Measurements from ENCODE around the gene GNG2.

- no peak for TF ChIP-seq CTCF (IDR thresholded peaks at IDR 0.05; ENCODE audit: poor library complexity)
- no peak for TF ChIP-seq EZH2 (IDR thresholded peaks at IDR 0.05; ENCODE audit: borderline replicate concordance)
- no peak for TF ChIP-seq EZH2phosphoT487 (IDR thresholded peaks at IDR 0.05; ENCODE audit: low read depth, severe bottlenecking, unreplicated experiment)
Measured at GRCh38 chr14:51847489-51847796, 13.0 kb upstream of the GNG2 start.

All from hepatocyte (in vitro differentiated cells).